ENCODE results near the gene ARHGAP33. TPM values are rescaled to one million over a fixed set of nuclear protein-coding genes. Genes with fewer than 3 reads are reported as not detected.
"Not testable (repeated sequence)": the region's sequence is repeated elsewhere in the genome, so short reads cannot be mapped to it uniquely, and the experiment has no call there.

ARHGAP33 gene
- total RNA-seq, 1 donor from 2014 or later, result 26.4 TPM

DNA sequence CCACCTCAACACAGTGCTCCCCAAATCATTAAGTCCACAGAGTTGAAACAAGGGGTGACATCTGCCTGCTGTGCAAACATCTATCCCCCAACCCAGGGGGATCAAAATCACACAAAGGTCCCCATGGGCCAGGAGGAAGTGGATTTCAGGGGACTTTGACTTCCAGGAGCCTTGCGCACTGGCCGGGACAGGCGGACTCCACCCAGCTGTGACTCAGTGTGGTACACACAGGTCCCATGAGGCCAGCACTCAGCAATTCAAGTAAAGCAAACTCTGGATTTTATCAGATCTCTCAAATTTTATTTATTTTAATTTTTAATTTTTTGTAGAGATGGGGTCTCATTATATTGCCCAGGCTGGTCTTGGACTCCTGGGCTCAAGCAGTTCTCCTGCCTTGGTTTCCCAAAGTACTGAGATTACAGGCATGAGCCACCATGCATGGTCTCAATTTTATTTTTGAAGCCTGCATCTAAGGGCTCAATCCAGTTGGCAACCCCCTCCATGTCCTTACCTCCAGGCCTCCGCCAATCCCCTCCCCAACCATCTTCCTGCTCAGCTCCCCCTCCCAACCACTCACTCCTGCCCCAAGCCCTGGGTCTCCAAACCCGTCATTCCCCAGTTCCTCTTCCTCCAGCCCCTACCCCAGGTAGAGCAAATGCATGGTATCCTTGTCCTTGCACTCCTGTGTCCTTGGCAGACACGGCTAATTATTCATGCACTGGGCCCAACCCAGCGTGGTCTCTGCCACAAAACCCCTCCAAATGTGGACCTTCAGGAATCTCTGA, 18.2 kb downstream of the ARHGAP33 start:
- no peak for DNase-seq
- Mint-ChIP-seq H3K4me1 (peaks cover 4% of the 10 kb centered on the region), H3K27ac (no peak overlapping the region), H3K4me3 (no peak overlapping the region), H3K27me3 (peaks cover 29% of the 10 kb centered on the region), H3K9me3 (no peaks in the 10 kb centered on the region), H3K36me3 (ENCODE audit: low read depth) (no peaks in the 10 kb centered on the region)
- intact Hi-C loops (cut with micrococcal nuclease), result no loop called here

DNA sequence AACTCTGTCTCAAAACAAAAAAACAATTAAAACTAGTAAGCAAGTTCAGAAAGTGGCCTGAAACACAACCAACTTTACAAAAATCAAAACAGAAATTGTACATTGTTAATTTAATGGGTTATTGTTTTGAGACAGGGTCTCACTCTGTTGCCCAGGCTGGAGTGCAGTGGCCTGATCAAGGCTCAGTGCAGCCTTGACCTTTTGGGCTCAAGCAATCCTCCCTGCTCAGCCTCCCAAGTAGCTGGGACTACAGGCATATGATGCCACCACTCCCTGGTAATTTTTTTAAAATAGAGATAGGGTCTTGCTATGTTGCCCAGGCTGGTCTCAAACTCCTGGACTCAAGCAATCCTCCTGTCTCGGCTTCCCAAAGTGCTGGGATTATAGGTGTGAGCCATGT, 20.2 kb downstream of the ARHGAP33 start:
- not testable (repeated sequence) for H3K4me3 Mint-ChIP-seq
- peaks cover 32% of the 10 kb centered on the region for H3K27me3 Mint-ChIP-seq

DNA sequence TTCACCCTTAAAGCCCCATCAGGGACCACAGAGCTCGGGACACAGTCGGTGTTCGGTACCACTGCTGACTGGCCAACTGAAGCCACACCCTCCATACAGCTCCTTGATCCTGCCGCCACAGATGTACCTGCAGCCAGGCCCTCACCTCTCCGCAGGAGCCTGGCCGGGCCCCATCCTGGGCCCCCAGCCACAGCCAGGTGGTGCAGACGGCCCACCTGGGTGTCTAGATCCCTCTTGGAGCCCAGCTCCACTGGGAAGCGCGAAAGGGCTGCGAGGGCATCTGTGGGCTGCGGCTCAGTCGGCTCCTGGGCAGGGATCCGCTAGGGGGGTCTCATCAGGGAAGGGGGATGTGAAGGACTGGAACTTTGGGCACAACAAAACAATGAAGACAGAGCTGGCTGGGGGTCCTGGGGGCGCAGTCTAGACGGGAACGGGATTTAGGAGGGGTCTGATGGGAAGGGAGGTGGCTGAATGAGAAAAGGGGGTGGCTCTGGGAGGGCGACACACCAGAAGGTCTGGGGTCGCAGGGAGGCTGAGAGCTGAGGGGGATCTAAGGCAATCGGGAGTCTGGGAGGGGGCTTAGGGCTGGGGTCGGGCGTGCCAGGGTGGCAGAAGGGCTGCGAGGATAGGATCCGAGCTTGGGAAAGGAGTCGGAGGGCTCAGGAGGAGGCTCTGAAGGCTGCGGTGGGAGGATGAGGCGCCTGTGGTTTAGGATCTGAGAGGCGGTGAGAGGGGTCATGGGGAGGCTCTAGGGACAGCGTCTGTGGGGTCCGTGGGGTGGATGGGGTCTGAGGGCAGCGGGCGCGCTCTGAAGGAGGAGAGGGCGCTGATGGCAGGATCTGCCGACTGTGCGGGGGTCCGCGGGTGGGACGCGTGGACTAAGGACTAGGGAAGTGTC, 21.5 kb downstream of the ARHGAP33 start:
- no peak overlapping the region for H3K27ac Mint-ChIP-seq
- peaks cover 4% of the 10 kb centered on the region for H3K4me1 Mint-ChIP-seq
- H3K36me3 Mint-ChIP-seq (ENCODE audit: low read depth), result no peaks in the 10 kb centered on the region
- no peaks in the 10 kb centered on the region for H3K9me3 Mint-ChIP-seq
- no peak for DNase-seq
- intact Hi-C loops (cut with micrococcal nuclease), result no loop called here
- H3K27me3 Mint-ChIP-seq, result peaks cover 32% of the 10 kb centered on the region
- peak overlapping the region; percentile 28 for H3K4me3 Mint-ChIP-seq

More for the DNA sequence above, 20.2 kb downstream of the ARHGAP33 start:
- intact Hi-C loops (cut with micrococcal nuclease); DNase-seq; H3K36me3 Mint-ChIP-seq (ENCODE audit: low read depth); H3K9me3 Mint-ChIP-seq; H3K4me1 Mint-ChIP-seq; H3K27ac Mint-ChIP-seq: not testable (repeated sequence)

DNA sequence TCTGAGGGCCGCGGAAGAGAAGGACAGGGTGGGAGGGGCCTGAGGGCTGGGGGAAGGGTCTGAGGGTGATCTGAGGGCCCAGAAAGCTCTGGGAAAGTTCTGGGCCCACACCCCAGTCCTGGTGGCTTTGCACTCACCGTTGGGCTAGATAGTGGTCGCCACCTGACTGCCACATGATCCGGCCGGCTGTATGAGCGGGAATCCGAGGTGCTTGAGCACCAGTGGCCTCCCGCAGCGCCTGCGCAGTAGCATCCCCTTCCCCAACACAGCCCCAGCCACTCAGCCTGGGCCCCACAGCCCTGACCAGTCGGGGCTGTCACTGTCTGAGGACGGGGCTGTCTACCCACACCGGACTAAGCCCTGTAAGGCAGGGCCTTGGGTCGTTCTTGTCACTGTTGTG, 22.3 kb downstream of the ARHGAP33 start:
- DNase-seq, result no peak
- Mint-ChIP-seq H3K4me3 (no peak overlapping the region), H3K27me3 (peaks cover 32% of the 10 kb centered on the region), H3K9me3 (no peaks in the 10 kb centered on the region), H3K36me3 (ENCODE audit: low read depth) (no peaks in the 10 kb centered on the region), H3K4me1 (peaks cover 4% of the 10 kb centered on the region), H3K27ac (no peak overlapping the region)
- intact Hi-C loops (cut with micrococcal nuclease), result no loop called here

DNA sequence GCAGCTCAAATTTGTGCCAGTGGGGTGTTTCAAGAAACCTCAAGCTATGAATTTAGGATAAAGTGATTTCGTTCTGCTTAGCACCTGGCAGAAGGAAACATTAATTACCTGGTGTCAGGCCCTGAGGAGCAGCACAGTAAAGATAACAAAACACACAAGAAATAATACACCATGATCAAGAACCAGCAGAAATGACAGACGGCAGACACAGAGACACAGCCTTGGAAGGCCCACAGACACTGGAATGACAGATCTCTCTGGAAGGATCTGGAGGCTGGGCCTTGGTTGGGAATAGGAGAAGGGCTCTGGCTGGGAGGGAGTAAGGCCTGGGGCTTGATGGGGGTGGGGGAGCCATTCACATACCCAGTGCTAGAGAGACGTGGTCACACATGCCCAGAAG, 26.5 kb downstream of the ARHGAP33 start:
- H3K4me3 Mint-ChIP-seq, result no peak overlapping the region

DNA sequence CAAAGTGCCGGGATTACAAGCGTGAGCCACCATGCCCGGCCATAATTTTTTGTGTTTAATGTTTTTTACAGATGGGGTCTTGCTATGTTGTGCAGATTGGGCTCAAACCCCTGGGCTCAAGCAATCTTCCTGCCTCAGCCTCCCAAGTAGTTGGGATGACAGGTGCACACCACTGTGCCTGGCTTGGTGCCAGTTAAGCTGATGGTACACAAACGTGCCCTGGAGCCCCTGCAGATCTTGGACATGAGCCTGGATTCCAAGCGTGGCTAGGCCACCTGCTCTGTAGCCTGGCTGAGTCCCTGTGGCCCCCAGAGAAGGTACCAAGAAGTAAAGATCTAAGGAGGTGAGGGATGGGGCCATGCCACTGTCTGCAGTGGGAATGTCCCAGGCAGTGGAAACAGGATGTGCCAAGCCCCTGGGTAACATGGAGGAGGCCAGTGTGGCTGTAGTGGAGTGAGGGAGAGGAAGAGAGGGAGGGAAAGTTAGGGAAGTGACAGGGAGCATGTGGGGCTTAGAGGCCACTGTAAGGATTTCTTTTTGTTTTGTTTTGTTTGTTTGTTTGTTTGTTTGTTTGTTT, 30.2 kb downstream of the ARHGAP33 start:
- intact Hi-C loops (cut with micrococcal nuclease), result no loop called here
- Mint-ChIP-seq H3K4me3 (no peak overlapping the region), H3K27me3 (peaks cover 2% of the 10 kb centered on the region), H3K4me1 (peaks cover 8% of the 10 kb centered on the region), H3K27ac (no peak overlapping the region), H3K36me3 (ENCODE audit: low read depth) (no peaks in the 10 kb centered on the region), H3K9me3 (no peaks in the 10 kb centered on the region)
- no peak for DNase-seq

More for the DNA sequence above, 26.5 kb downstream of the ARHGAP33 start:
- Mint-ChIP-seq H3K9me3 (no peaks in the 10 kb centered on the region), H3K27me3 (peaks cover 16% of the 10 kb centered on the region), H3K36me3 (ENCODE audit: low read depth) (no peaks in the 10 kb centered on the region), H3K4me1 (peaks cover 11% of the 10 kb centered on the region), H3K27ac (no peak overlapping the region)
- intact Hi-C loops (cut with micrococcal nuclease), result no loop called here
- DNase-seq, result no peak

DNA sequence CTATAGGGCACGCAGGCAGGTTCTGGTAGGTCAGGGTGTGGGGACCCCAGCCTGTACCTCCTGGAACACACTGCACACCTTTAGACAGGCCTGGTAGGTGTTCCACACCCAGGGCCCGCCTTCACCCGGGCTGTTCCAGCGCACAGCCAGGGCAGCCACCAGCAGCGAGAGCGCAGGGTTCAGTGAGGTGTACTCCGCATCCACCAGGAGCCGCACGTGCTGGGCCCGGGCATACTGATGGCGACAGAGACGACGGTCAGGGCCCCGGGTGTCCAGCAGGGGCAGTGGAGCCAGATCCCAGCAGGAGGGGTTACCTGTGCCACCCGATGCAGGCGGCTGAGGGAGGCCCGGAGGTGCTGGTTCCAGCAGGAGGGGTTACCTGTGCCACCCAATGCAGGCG, 31.2 kb downstream of the ARHGAP33 start:
- Mint-ChIP-seq H3K27ac (no peak overlapping the region), H3K4me3 (no peak overlapping the region), H3K9me3 (no peaks in the 10 kb centered on the region), H3K36me3 (ENCODE audit: low read depth) (no peaks in the 10 kb centered on the region), H3K4me1 (peaks cover 8% of the 10 kb centered on the region), H3K27me3 (peaks cover 2% of the 10 kb centered on the region)
- DNase-seq, result no peak
- intact Hi-C loops (cut with micrococcal nuclease), result no loop called here

DNA sequence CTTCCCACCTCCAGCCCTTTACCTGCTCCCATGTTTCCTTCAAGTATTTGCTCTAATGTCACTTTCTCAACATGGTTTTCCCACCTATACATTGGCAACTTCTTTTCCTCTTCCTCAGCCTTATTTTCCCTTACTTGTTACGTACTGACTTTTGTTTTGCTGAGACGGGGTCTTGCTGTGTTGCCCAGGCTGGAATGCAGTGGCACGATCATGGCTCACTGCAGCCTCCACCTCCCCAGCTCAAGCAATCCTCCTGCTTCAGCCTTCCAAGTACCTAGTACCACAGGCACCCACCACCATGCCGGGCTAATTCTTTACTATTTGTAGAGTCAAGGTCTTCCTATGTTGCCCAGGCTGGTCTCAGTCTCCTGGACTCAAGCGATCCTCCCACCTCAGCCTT, 32.3 kb downstream of the ARHGAP33 start:
- no peaks in the 10 kb centered on the region for H3K36me3 Mint-ChIP-seq (ENCODE audit: low read depth)
- peaks cover 8% of the 10 kb centered on the region for H3K4me1 Mint-ChIP-seq
- DNase-seq, result no peak
- peaks cover 2% of the 10 kb centered on the region for H3K27me3 Mint-ChIP-seq
- no peaks in the 10 kb centered on the region for H3K9me3 Mint-ChIP-seq
- no peak overlapping the region for H3K4me3 Mint-ChIP-seq
- no peak overlapping the region for H3K27ac Mint-ChIP-seq
- intact Hi-C loops (cut with micrococcal nuclease), result no loop called here

DNA sequence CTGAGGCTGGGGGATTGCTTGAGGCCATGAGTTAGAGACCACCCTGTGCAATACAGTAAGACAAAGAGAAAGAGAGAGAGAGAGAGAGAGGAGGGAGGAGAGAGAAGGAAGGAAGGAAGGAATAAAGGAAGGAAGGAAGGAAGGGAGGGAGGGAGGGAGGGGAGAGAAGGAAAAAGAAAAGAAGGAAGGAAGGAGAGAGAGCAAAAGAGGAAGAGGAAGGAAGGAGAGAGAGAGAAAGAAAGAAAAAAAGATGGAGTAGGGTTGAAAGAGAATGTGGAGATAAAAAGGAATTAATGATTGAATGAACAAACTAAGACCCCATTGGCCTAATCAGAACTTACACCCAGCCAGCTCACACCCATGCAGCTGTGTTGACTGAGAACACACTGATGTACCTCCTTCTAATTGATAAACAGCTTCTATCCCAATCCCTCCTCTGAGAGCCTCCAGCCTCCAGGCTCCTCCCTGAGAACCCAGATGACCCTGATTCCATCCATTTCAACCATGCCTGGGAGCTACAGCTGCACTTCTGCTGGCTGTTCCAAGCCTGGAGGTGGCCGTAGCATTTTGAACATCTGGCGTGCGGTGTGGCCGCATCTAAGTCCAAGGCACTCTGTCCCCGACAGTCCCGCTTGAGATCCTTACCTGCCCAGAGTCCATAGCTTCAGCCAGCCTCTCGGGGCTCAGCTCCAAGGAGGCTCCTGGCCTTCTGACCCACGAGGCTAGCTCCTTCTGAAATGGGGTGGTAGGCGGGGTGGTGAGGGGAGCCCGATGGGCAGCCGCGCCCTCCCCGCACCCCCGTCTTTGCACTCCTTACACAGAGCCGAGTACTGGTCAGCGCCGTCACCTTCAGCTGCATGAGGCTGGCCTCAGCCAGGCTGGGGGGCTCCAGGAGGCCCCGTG, 36.2 kb downstream of the ARHGAP33 start:
- no peak overlapping the region for H3K4me3 Mint-ChIP-seq
- H3K4me1 Mint-ChIP-seq, result no peaks in the 10 kb centered on the region
- H3K27me3 Mint-ChIP-seq, result peaks cover 4% of the 10 kb centered on the region
- intact Hi-C loops (cut with micrococcal nuclease), result no loop called here
- H3K27ac Mint-ChIP-seq, result no peak overlapping the region
- no peaks in the 10 kb centered on the region for H3K36me3 Mint-ChIP-seq (ENCODE audit: low read depth)
- H3K9me3 Mint-ChIP-seq, result no peaks in the 10 kb centered on the region
- DNase-seq, result no peak

DNA sequence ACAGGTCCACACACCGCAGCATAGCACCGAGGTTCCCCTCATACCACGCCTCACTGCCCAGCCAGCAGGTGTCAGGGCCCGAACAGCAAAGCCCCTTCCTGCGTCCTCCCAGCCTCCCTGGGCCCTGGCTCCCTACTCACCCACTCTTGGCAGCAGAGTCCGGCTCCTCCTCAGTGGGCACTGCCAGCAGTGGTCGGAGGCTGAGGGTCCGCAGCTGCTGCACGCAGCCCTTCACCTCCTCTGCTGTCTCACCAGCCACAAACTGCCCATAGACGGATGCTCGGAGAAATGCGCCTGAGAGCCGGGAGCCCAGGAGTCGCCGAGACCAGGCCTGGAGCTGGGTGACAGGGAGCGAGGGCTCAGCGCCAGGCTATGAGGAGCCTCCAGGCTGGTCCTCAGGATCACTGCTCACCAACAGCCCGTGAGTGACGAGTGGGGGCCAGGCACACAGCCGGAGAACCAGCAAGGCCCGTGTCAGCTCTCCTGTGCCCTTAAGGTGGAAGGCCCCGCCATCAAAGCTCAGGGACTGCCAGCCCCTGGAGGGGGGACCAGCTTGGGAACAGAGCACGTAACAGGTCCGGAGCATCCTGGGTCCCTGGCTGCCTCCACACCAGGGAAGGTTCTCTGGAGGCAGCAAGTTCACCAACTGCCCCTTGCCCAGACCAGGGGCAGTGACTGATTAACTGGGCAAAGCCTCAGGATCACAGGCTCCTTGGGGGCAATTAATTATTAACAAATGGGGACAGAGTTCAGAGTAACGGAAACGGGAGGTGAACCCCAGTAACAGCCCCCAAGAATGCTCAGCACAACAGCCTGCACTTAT, 37.1 kb downstream of the ARHGAP33 start, which contains the start of gene PRODH2:
Gene PRODH2 (minus strand): TSS at position 626 of the 823 bp plus-strand sequence. CDS start 40 bp downstream, at position 586.
- no peak for DNase-seq
- Mint-ChIP-seq H3K9me3 (no peaks in the 10 kb centered on the region), H3K4me1 (no peaks in the 10 kb centered on the region), H3K27me3 (peaks cover 5% of the 10 kb centered on the region), H3K36me3 (ENCODE audit: low read depth) (no peaks in the 10 kb centered on the region), H3K4me3 (no peak within 1 kb of the TSS), H3K27ac (no peak within 1 kb of the TSS)
- intact Hi-C loops (cut with micrococcal nuclease), result no loop called here

DNA sequence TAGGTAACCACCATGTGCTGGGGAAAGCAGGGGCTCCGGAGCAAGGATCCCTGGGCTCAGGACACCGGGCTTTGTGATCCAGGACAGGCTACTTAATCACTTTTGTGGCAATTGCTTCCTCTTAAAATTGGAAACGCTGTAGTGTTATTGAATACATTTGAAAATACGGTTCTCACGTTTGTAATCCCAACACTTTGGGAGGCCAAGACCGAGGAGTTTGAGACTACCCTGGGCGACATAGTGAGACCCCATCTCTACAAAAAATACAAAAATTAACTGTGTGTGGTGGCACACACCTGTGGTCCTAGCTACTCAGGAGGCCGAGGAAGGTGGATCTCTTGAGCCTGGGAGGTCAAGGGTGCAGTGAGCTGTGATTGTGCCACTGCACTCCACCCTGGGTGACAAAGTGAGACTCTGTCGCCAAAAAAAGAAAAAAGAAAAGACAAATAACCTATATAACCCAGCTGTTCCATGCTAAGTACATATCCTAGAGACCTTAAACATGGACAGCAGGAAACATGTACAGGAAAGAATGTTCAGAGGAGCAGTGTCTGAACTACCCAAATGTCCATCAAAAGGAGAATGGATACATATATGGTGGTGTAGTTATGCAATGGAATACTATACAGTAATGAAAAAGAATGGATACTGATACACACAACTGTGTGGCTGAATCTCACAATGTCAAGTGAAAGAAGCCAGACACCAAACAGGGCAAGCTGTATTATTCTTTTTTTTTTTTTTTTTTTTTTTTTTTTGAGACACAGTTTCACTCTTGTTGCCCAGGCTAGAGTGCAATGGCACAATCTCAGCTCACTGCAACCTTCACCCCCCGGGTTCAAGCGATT, 37.9 kb downstream of the ARHGAP33 start:
- no peaks in the 10 kb centered on the region for H3K36me3 Mint-ChIP-seq (ENCODE audit: low read depth)
- no peak overlapping the region for H3K4me3 Mint-ChIP-seq
- intact Hi-C loops (cut with micrococcal nuclease), result no loop called here
- no peak for DNase-seq
- no peaks in the 10 kb centered on the region for H3K4me1 Mint-ChIP-seq
- peaks cover 5% of the 10 kb centered on the region for H3K27me3 Mint-ChIP-seq
- no peak overlapping the region for H3K27ac Mint-ChIP-seq
- H3K9me3 Mint-ChIP-seq, result no peaks in the 10 kb centered on the region

DNA sequence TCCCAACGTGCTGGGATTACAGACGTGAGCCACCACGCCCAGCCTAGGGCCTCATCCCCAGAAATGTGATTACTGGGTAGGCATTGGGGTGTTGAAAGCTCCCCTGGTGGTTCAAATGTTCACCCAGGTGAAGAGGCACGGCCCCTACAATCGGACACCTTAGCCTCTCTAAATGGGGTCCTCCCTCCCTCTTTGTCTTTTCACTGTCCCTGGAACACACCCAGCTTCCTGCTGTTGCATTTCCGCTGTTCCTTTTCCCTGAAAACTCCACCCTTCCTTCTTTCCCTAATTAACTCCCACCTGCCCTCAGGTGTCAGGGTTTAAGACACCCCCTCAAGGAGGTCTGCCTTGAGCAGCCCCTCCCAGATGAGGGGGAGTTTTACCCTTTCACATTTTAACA, 40.9 kb downstream of the ARHGAP33 start:
- no peak overlapping the region for H3K27ac Mint-ChIP-seq
- intact Hi-C loops (cut with micrococcal nuclease), result no loop called here
- no peaks in the 10 kb centered on the region for H3K9me3 Mint-ChIP-seq
- H3K36me3 Mint-ChIP-seq (ENCODE audit: low read depth), result no peaks in the 10 kb centered on the region
- H3K27me3 Mint-ChIP-seq, result peaks cover 6% of the 10 kb centered on the region
- no peak for DNase-seq
- peaks cover 3% of the 10 kb centered on the region for H3K4me1 Mint-ChIP-seq
- H3K4me3 Mint-ChIP-seq, result no peak overlapping the region

Measured in activated CD4-positive, alpha-beta T cell treated with anti-CD3 and anti-CD28 coated beads, Interleukin-2, amount 10 ng/mL, durations not matched to agents 24 days and 14 days (primary cell).